RWPE2 (cell line): ENCODE data around the gene WBP11.

Source experiments
- ATAC-seq: fragments of 200-7000 bp; cut with Tn5 transposase; 3 replicates; pipeline ENCODE4 v1.9.1; 2021; ENCODE audit warnings: low read depth
- DNase-seq: peaks from one replicate; pipeline ENCODE4 v3.0.0-alpha.2; 2020; ENCODE audit warnings: low spot score
- H3K27ac ChIP-seq: fragments of 450-650 bp; 2 replicates; pipeline ENCODE4 v1.5.1; 2017; ENCODE audit warnings: mild to moderate bottlenecking; ENCODE audit not compliant: poor library complexity, severe bottlenecking
- H3K27me3 ChIP-seq: fragments of 250-450 bp; sonication (Bioruptor Pico); 2 replicates; pipeline ENCODE4 v1.5.1; 2021; ENCODE audit warnings: mild to moderate bottlenecking, moderate library complexity; ENCODE audit not compliant: insufficient read depth, poor library complexity, severe bottlenecking
- H3K36me3 ChIP-seq: fragments of 250-450 bp; sonication (Bioruptor Pico); 2 replicates; pipeline ENCODE4 v1.5.1; 2020; ENCODE audit warnings: low read depth, mild to moderate bottlenecking, moderate library complexity
- H3K4me1 ChIP-seq: fragments of 250-450 bp; sonication (Bioruptor Pico); 2 replicates; pipeline ENCODE4 v1.5.1; 2021; ENCODE audit warnings: mild to moderate bottlenecking, moderate library complexity; ENCODE audit not compliant: insufficient read depth, poor library complexity, severe bottlenecking
- H3K4me3 ChIP-seq: fragments of 250-450 bp; sonication (Bioruptor Pico); 2 replicates; pipeline ENCODE4 v1.5.1; 2021; ENCODE audit warnings: mild to moderate bottlenecking, moderate library complexity; ENCODE audit not compliant: severe bottlenecking
- H3K9me3 ChIP-seq: fragments of 250-450 bp; sonication (Bioruptor Pico); 2 replicates; pipeline ENCODE4 v1.5.1; 2021; ENCODE audit warnings: mild to moderate bottlenecking, moderate library complexity; ENCODE audit not compliant: severe bottlenecking
- CTCF ChIP-seq: fragments of 450-650 bp; IDR thresholded peaks from one replicate; pipeline ENCODE4 v1.5.1; 2017; ENCODE audit warnings: mild to moderate bottlenecking, moderate library complexity; ENCODE audit not compliant: poor library complexity, severe bottlenecking

The WBP11 gene

GRCh38 chr12:14842315-14842714 lies 39.0 kb upstream of the WBP11 start:
- H3K4me1 ChIP-seq = peaks cover 3% of the 10 kb centered on the region
- no peak for TF ChIP-seq CTCF
- no peaks in the 10 kb centered on the region for H3K9me3 ChIP-seq
- no peak overlapping the region for H3K4me3 ChIP-seq
- no peak overlapping the region for H3K27ac ChIP-seq
- DNase-seq = no peak
- no peaks in the 10 kb centered on the region for H3K36me3 ChIP-seq
- no peaks in the 10 kb centered on the region for H3K27me3 ChIP-seq
- ATAC-seq = no peak

- H3K4me3 ChIP-seq = no peak overlapping the region
- no peak overlapping the region for H3K27ac ChIP-seq
- no peak for DNase-seq
- peaks cover 8% of the 10 kb centered on the region for H3K4me1 ChIP-seq
- H3K9me3 ChIP-seq = no peaks in the 10 kb centered on the region
- no peaks in the 10 kb centered on the region for H3K27me3 ChIP-seq
- peak; percentile 61; the same call in 2 of the 3 replicates for ATAC-seq
- TF ChIP-seq CTCF = no peak
- H3K36me3 ChIP-seq = no peaks in the 10 kb centered on the region
Observed at GRCh38 chr12:14841761-14842160, 38.5 kb upstream of the WBP11 start.

GRCh38 chr12:14840616-14841015 lies 37.3 kb upstream of the WBP11 start:
- no peak for DNase-seq
- Histone ChIP-seq H3K27me3 (no peaks in the 10 kb centered on the region), H3K4me1 (peaks cover 18% of the 10 kb centered on the region), H3K27ac (no peak overlapping the region), H3K4me3 (no peak overlapping the region), H3K36me3 (no peaks in the 10 kb centered on the region), H3K9me3 (no peaks in the 10 kb centered on the region)
- no peak for TF ChIP-seq CTCF
- no peak for ATAC-seq

GRCh38 chr12:14839262-14839661 lies 36.0 kb upstream of the WBP11 start:
- no peak for TF ChIP-seq CTCF
- Histone ChIP-seq H3K4me1 (peaks cover 18% of the 10 kb centered on the region), H3K36me3 (no peaks in the 10 kb centered on the region), H3K4me3 (no peak overlapping the region), H3K9me3 (no peaks in the 10 kb centered on the region), H3K27ac (no peak overlapping the region), H3K27me3 (no peaks in the 10 kb centered on the region)
- ATAC-seq (no peak), DNase-seq (no peak)

- ATAC-seq (peak; percentile 97), DNase-seq (no peak)
- no peak overlapping the region for H3K4me3 ChIP-seq
- H3K4me1 ChIP-seq = peaks cover 18% of the 10 kb centered on the region
- no peak for TF ChIP-seq CTCF
- no peaks in the 10 kb centered on the region for H3K36me3 ChIP-seq
- no peaks in the 10 kb centered on the region for H3K27me3 ChIP-seq
- H3K9me3 ChIP-seq = no peaks in the 10 kb centered on the region
- H3K27ac ChIP-seq = peak overlapping the region; percentile 80
Observed at GRCh38 chr12:14836336-14837210, 33.3 kb upstream of the WBP11 start.
